Measurements from ENCODE around the gene PTPRE.
A peak's percentile ranks its signal among the peaks of the same experiment; 100 is the strongest.

PTPRE gene, protein sequence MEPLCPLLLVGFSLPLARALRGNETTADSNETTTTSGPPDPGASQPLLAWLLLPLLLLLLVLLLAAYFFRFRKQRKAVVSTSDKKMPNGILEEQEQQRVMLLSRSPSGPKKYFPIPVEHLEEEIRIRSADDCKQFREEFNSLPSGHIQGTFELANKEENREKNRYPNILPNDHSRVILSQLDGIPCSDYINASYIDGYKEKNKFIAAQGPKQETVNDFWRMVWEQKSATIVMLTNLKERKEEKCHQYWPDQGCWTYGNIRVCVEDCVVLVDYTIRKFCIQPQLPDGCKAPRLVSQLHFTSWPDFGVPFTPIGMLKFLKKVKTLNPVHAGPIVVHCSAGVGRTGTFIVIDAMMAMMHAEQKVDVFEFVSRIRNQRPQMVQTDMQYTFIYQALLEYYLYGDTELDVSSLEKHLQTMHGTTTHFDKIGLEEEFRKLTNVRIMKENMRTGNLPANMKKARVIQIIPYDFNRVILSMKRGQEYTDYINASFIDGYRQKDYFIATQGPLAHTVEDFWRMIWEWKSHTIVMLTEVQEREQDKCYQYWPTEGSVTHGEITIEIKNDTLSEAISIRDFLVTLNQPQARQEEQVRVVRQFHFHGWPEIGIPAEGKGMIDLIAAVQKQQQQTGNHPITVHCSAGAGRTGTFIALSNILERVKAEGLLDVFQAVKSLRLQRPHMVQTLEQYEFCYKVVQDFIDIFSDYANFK

GRCh38 chr10:127906548-127907377 is at the start of gene PTPRE:
Gene PTPRE, plus strand, starts transcription at chr10:127907103. Its CDS starts 133,779 bp downstream, at chr10:128040882.
- Histone ChIP-seq H3K4me2 (ENCODE audit: low read depth, low read length, poor library complexity, severe bottlenecking) (peak within 1 kb of the TSS; percentile 74), H3K9me3 (ENCODE audit: insufficient read depth, low read depth, low read length) (no peaks in the 10 kb centered on the region), H2AFZ (ENCODE audit: low read length) (peak within 1 kb of the TSS; percentile 73; the same call in 1 of the 2 replicates), H3K9ac (ENCODE audit: low read depth, low read length, poor library complexity, severe bottlenecking) (no peak within 1 kb of the TSS), H3K36me3 (ENCODE audit: insufficient read depth, low read length) (no peaks in the 10 kb centered on the region), H3K27me3 (ENCODE audit: insufficient read depth, low read length, poor library complexity, severe bottlenecking) (peaks cover 8% of the 10 kb centered on the region), H3K4me1 (ENCODE audit: insufficient read depth, low read length, poor library complexity, severe bottlenecking) (no peaks in the 10 kb centered on the region), H3K79me2 (ENCODE audit: insufficient read depth, low read length) (no peaks in the 10 kb centered on the region), H3K4me3 (ENCODE audit: low read length, poor library complexity, severe bottlenecking) (peak within 1 kb of the TSS; percentile 71), H3F3A (ENCODE audit: low read depth) (no peaks in the 10 kb centered on the region), H3K9me2 (replicated peaks; ENCODE audit: low read depth, low read length) (no peaks in the 10 kb centered on the region), H4K20me1 (ENCODE audit: insufficient read depth, low read length, poor library complexity, severe bottlenecking) (no peaks in the 10 kb centered on the region)
- TF ChIP-seq CTCF (conservative IDR thresholded peaks at IDR 0.05; ENCODE audit: low read length) (peak; percentile 61), EZH2phosphoT487 (IDR thresholded peaks at IDR 0.05; ENCODE audit: borderline replicate concordance) (no peak)

DNA sequence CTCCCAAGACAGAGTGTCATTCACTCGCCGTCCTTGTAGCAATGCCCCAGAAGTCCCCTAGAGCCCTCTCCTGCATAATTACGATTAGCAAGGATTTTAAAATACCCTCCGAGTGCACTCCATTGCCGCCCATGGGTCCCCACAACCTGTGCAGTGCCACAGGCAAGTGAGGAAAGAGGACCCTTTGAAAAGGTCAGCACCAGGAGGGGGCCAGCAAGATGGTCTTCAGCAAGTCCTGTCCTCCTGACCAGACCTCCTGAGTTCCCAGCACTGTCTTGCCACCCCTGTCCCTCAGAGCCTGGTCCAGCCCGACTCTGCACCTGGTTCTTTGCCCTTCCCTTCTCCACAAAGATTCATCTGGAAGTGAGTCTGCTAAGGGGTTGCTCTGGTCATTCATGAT is 46.3 kb upstream of the PTPRE start:
- no peaks in the 10 kb centered on the region for H3K27me3 ChIP-seq (ENCODE audit: insufficient read depth, low read length, poor library complexity, severe bottlenecking)
- no peaks in the 10 kb centered on the region for H3F3A ChIP-seq (ENCODE audit: low read depth)
- H3K9me3 ChIP-seq (ENCODE audit: insufficient read depth, low read depth, low read length): no peaks in the 10 kb centered on the region; the same call in 1 of the 2 replicates
- no peak overlapping the region for H3K4me2 ChIP-seq (ENCODE audit: low read depth, low read length, poor library complexity, severe bottlenecking)
- H3K4me3 ChIP-seq (ENCODE audit: low read length, poor library complexity, severe bottlenecking): no peak overlapping the region
- H3K36me3 ChIP-seq (ENCODE audit: insufficient read depth, low read length): no peaks in the 10 kb centered on the region
- no peaks in the 10 kb centered on the region for H3K79me2 ChIP-seq (ENCODE audit: insufficient read depth, low read length)
- H3K9me2 ChIP-seq (replicated peaks; ENCODE audit: low read depth, low read length): no peaks in the 10 kb centered on the region
- H4K20me1 ChIP-seq (ENCODE audit: insufficient read depth, low read length, poor library complexity, severe bottlenecking): no peaks in the 10 kb centered on the region
- no peaks in the 10 kb centered on the region for H3K4me1 ChIP-seq (ENCODE audit: insufficient read depth, low read length, poor library complexity, severe bottlenecking)
- no peak overlapping the region for H2AFZ ChIP-seq (ENCODE audit: low read length)
- H3K9ac ChIP-seq (ENCODE audit: low read depth, low read length, poor library complexity, severe bottlenecking): no peak overlapping the region
- TF ChIP-seq EZH2phosphoT487 (IDR thresholded peaks at IDR 0.05; ENCODE audit: borderline replicate concordance) (no peak), CTCF (conservative IDR thresholded peaks at IDR 0.05; ENCODE audit: low read length) (no peak)

DNA sequence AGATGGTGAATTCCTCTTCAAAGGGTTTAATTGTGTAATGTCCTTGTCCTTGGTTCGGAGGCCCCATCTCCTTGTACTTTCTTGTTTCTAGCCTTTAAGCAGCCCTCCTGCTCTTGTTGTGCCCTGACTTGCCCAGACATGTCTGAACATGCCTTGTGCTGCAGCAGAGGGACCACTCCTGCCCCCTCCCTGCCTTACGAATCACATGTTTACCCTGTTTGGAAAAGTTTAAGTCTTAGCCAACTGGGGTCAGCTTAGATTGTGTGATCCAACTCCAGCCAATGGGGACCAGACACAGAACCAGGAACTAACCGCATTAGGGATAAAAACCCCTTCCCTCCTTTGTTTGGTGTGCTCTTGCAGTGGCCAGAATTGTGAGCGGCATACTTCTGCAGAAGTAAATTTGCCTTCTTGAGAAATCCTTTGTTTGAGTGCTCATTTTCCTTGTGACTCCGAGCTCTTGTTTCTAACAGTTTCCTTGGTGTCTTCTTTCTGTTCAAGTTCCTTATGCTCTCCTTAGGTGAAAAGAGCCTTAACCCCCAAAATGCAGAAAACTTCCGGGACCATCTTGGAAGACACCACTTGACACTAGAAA is 43.6 kb upstream of the PTPRE start:
- Histone ChIP-seq H3K9me3 (ENCODE audit: insufficient read depth, low read depth, low read length) (no peaks in the 10 kb centered on the region; the same call in 1 of the 2 replicates), H2AFZ (ENCODE audit: low read length) (no peak overlapping the region), H3K36me3 (ENCODE audit: insufficient read depth, low read length) (no peaks in the 10 kb centered on the region), H3K4me1 (ENCODE audit: insufficient read depth, low read length, poor library complexity, severe bottlenecking) (no peaks in the 10 kb centered on the region), H3F3A (ENCODE audit: low read depth) (no peaks in the 10 kb centered on the region), H3K79me2 (ENCODE audit: insufficient read depth, low read length) (no peaks in the 10 kb centered on the region), H3K27me3 (ENCODE audit: insufficient read depth, low read length, poor library complexity, severe bottlenecking) (no peaks in the 10 kb centered on the region), H4K20me1 (ENCODE audit: insufficient read depth, low read length, poor library complexity, severe bottlenecking) (no peaks in the 10 kb centered on the region), H3K4me2 (ENCODE audit: low read depth, low read length, poor library complexity, severe bottlenecking) (no peak overlapping the region), H3K9me2 (replicated peaks; ENCODE audit: low read depth, low read length) (no peaks in the 10 kb centered on the region), H3K9ac (ENCODE audit: low read depth, low read length, poor library complexity, severe bottlenecking) (no peak overlapping the region), H3K4me3 (ENCODE audit: low read length, poor library complexity, severe bottlenecking) (no peak overlapping the region)
- no peak for TF ChIP-seq EZH2phosphoT487 (IDR thresholded peaks at IDR 0.05; ENCODE audit: borderline replicate concordance)
- TF ChIP-seq CTCF (conservative IDR thresholded peaks at IDR 0.05; ENCODE audit: low read length): no peak

Data from Loucy (cell line).